ENCODE measurements around the gene REXO4.
"Not testable (repeated sequence)": the region's sequence is repeated elsewhere in the genome, so short reads cannot be mapped to it uniquely, and the experiment has no call there.

The REXO4 gene

GRCh38 chr9:133421615-133422542 is 4.1 kb upstream of the REXO4 start, which contains the start of gene ADAMTS13:
Gene ADAMTS13, plus strand, starts transcription at chr9:133422367. Its CDS starts 77 bp downstream, at chr9:133422444.
- no peak for DNase-seq (ENCODE audit: low read depth in 3 of 3)

GRCh38 chr9:133420392-133420827 is 2.6 kb upstream of the REXO4 start:
- no peak for DNase-seq (ENCODE audit: low read depth in 3 of 3)

DNA sequence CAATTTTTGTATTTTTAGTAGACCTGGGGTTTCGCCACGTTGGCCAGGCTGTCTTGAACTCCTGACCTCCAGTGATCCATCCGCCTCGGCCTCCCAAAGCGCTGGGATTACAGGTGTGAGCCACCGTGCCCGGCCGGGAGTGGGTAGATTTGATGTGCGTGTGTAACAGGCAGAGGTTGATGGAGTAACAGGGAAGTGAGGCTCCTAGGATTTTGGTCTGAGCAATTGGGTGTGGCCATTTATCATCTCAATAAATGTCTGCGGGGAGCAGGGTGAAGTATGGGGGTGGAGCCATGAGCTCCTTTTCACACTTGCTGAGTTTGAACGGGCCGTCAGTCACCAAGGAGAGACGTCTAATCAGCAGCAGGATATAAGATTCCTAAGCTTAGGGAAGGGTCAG is 1.2 kb upstream of the REXO4 start:
- DNase-seq (ENCODE audit: low read depth in 3 of 3), result no peak

- DNase-seq (ENCODE audit: low read depth in 3 of 3), result no peak
Observed at GRCh38 chr9:133415170-133415569, 2.6 kb downstream of the REXO4 start.

- no peak for DNase-seq (ENCODE audit: low read depth in 3 of 3)
Observed at GRCh38 chr9:133408042-133408441, 9.8 kb downstream of the REXO4 start.

DNA sequence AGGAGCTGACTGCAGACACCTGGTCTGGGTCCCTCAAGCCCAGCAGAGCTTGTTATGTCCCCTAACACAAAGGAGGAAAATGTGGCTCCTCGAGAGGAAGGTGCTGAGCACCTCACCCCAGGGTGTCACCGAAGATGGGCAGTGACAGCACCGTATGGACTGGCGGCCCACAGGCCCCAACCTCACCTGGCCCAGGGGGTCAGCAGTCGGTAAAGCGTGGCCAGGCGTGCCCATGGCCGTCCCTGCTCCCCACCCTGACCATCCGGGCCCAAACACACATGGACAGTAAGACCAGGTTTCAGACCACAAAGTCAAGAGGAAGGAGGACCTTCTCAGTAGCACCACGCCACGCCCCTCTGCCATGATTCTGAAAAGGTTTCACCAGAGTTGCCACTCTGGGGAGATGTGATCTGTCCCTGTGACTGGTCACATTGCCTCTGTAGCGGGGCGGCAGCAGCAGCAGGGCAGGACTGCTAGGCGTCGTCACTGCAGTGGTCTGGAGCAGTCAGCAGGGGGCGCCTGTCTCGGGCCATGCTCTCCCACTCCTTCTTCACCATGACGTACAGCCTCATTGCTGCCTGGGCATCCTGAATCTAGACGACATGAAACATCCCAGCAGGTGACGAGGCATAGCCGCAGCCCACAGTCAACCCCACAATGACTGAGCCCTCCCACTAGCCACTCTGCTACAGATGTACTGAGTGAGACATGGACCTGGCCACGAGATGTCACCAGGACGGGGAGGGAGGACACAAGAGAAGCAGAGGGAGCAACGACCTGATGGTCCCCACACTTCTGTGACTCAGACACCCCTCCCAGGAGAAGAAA is 11.1 kb downstream of the REXO4 start:
- DNase-seq (ENCODE audit: low read depth in 3 of 3), result peak; percentile 51 to 73 (median 68)

- DNase-seq (ENCODE audit: low read depth in 3 of 3), result no peak
Observed at GRCh38 chr9:133405508-133406438, 12.0 kb downstream of the REXO4 start.

DNA sequence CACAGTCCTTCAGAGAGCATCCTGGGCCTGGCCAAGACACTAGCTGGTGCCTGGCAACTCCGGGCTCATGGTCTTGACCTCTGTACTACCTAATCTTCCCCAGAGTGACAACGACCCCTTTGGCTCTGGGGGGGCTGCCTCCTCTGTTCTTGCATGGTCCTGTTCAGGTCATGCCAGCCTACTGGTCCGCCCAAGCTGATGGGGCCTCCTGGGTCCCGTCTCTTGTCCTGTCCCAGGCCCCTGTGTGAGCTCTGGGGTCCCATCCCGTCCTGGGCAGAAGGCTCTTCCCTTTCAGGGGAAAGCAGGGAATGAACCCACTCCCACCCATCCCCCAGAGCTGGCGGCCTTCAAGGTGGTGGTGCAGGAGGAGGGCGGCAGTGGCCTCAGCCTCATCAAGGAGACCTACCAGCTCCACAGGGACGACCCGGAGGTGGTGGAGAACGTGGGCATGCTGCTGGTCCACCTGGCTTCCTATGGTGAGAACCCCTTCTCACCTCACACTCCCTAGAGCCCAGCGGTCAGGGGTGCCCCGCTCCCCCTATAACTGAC is 13.3 kb downstream of the REXO4 start:
- no peak for DNase-seq (ENCODE audit: low read depth in 3 of 3)

- peak; percentile 36 to 45 (median 36) for DNase-seq (ENCODE audit: low read depth in 3 of 3)
Observed at GRCh38 chr9:133403766-133404453, 13.9 kb downstream of the REXO4 start.

- no peak for DNase-seq (ENCODE audit: low read depth in 3 of 3)
Observed at GRCh38 chr9:133402689-133403088, 15.1 kb downstream of the REXO4 start.

DNA sequence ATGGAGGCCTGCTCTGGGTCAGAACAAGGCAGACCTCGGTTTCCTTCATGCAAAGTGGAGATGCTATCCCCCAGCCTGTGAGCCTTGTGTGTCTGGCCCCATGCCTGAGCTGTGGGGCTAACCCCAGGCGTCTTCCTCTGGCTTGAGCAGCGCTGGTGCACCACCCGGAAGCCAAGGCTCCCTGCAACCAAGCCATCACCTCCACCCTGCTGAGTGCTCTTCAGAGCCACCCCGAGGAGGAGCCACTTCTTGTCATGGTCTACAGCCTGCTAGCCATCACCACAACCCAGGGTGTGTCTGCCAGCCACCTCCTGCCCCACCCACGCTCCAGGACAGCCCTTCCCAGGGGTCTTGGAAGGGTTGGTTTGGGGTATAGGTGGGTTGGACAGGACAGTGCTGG is 16.2 kb downstream of the REXO4 start:
- DNase-seq (ENCODE audit: low read depth in 3 of 3), result no peak

DNA sequence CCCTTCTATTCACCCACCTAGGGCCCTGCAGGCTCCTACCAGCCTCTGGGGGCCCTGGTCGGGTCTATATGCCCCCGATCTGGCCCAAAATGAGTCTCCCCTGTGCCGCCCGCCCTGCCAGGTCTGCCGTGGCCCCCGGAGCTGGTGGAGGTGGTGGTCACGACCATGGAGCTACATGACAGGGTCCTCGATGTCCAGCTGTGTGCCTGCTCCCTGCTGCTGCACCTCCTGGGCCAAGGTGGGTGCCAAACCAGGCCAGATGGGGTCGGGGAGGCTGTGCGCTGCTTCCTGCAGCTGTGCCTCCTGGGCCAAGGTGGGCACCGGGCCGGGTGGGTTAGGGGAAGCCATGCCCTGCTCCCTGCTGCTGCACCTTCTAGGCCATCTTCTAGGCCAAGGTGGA is 17.5 kb downstream of the REXO4 start:
- no peak for DNase-seq (ENCODE audit: low read depth in 3 of 3)

DNA sequence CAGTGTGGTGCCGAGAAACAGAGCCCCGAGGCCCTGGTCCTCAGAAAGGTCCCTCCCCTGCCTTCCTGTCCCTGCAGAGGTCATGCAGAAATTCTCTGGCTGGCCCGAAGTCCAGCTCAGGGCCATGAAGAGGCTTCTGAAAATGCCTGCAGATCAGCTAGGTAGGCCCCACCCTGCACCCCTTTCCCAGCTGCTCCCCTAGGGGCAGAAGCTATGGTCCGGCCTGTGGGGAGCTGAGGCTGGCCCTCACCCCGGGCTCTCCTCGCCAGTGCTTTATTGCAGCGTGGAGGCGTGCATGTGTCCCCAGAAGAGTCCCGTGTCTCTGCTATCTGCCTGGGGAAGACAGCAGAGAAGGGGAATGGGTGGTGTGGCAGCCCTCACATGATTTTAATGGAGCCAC is 19.9 kb downstream of the REXO4 start:
- no peak for DNase-seq (ENCODE audit: low read depth in 3 of 3)

DNA sequence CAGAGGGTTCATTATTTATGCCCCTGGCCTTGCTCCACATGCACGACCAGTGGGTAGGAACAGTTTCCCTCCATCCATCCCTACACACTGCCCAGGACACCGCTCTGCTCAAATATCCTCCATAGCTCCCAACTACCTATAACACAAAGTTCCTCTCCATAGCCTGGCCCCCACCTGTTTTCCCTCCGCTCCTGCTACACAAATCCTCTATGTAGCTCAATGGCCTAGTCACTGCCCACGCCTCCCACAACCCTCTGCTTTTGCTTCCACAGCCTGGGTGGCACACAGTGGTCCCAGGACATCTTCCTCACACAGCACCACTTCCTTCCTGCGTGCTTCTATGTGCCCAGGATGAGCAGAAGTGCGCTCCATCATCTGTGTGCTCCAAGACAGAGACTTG is 20.4 kb downstream of the REXO4 start:
- DNase-seq (ENCODE audit: low read depth in 3 of 3), result no peak

DNA sequence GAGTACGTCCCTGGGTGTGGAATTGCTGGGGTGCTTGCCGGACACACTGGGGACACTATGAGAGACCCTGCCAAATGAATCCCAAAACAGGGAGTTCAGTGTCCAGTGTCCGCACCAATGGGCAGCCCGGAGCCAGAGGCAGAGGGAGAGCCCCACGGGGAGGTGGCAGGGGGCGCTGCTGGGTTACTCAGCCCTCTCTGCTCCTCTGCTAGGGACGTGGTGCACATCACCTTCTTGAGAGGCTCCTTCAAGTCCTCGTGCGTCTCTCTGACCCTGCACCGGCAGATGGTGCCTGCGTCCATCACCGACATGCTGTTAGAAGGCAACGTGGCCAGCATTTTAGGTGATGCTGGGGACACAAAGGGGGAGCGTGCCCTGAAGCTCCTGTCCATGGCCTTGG is 20.9 kb downstream of the REXO4 start:
- DNase-seq (ENCODE audit: low read depth in 3 of 3), result no peak

- DNase-seq (ENCODE audit: low read depth in 3 of 3), result no peak
Observed at GRCh38 chr9:133394687-133395271, 23.0 kb downstream of the REXO4 start.

- no peak for DNase-seq (ENCODE audit: low read depth in 3 of 3)
Observed at GRCh38 chr9:133393399-133393798, 24.4 kb downstream of the REXO4 start.

DNA sequence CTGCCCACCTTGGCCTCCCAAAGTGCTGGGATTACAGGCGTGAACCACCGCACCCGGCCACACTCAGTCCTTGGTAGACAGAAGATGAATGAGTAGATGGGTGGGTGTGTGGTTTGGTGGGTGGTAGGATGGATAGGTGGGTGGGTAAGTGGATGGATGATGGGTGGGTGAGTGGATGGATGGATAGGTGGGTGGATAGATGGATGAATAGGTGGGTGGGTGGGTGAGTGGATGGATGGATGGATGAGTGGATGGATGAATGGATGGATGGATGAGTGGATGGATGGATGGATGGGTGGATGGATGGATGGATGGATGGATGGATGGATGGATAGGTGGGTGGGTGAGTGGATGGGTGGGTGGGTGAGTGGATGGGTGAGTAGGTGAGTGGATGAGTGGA is 25.5 kb downstream of the REXO4 start:
- DNase-seq (ENCODE audit: low read depth in 3 of 3), result not testable (repeated sequence)

GRCh38 chr9:133391449-133391848 is 26.4 kb downstream of the REXO4 start:
- DNase-seq (ENCODE audit: low read depth in 3 of 3), result not testable (repeated sequence)

- DNase-seq (ENCODE audit: low read depth in 3 of 3), result no peak
Observed at GRCh38 chr9:133390713-133391112, 27.1 kb downstream of the REXO4 start.

Data from stimulated activated CD4-positive, alpha-beta T cell treated with anti-CD3 and anti-CD28 coated beads, TNF-alpha, amount 100 ng/mL, for 4 hours (primary cell).